ACHN (cell line): ENCODE measurements around the gene NCAN.
"Not testable (repeated sequence)": the region's sequence is repeated elsewhere in the genome, so short reads cannot be mapped to it uniquely, and the experiment has no call there.

Experiments used
- DNase-seq: peaks from one replicate; pipeline ENCODE4 v3.0.0-alpha.2; 2015
- in situ Hi-C: cut with HindIII; loops from 2 replicates; pipeline ENCODE4 v1.10.0; 2017; ENCODE audit warnings: low sequenced_read_pairs, low pct_ligation_motif_present, low pct_unique_long_range_greater_than_20kb

Gene NCAN

DNA sequence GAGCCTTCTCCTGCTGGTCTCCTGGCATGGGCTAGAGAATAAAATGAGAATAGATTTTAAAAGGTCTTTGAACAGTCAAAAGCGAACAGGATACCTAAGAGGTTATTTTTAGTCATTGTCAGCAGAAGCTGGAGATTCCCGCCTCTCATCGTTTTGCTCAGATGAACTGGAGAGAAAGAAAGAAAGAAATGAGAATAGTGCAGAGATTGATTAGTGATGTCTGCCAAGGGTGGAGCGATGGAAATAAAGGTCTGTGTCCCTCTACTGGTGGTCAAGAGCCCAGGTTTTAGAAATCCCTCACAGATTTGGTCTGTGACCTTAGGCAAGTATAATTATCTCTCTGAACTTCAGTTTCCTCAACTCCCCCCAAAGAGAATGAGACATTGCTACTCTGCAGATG is 5.3 kb downstream of the NCAN start:
- in situ Hi-C loops, result no loop called here
- DNase-seq, result no peak

DNA sequence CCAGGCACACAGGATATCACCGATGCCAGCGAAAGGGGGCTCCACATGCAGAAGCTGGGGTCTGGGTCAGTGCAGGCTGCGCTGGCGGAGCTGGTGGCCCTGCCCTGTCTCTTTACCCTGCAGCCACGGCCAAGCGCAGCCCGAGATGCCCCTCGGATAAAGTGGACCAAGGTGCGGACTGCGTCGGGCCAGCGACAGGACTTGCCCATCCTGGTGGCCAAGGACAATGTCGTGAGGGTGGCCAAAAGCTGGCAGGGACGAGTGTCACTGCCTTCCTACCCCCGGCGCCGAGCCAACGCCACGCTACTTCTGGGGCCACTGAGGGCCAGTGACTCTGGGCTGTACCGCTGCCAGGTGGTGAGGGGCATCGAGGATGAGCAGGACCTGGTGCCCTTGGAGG is 7.2 kb downstream of the NCAN start:
- in situ Hi-C loops, result no loop called here
- DNase-seq, result no peak

DNA sequence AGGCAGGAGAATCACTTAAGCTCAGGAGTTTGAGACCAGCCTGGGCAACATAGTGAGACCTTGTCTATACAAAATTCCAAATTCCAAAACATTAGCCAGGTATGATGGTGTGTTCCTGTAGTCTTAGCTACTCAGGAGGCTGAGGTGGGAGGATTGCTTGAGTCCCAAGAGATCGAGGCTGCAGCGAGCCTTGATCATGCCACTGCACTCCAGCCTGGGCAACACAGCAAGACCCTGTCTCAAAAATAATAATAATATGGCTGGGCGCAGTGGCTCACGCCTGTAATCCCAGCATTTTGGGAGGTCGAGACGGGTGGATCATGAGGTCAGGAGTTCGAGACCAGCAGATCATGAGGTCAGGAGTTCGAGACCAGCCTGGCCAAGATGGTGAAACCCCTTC is 9.2 kb downstream of the NCAN start:
- in situ Hi-C loops, result not testable (repeated sequence)

DNA sequence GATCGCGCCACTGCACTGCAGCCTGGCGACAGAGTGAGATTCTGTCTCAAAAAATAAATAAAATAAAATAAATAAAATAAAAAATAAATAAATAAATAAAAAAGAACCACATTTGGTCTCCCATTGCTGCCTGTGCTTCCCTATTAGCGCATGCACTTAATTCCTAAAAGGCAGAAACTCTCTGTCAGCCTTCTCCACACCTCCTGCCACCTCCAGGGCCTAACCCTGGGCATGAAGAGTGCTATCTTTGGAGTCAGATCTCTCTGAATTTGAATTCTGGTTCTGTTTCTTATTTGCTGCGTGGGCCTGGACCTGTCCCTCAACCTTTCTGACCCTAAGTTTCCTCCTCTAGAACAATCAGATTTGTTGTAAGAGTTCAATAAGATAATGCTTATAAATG is 11.3 kb downstream of the NCAN start:
- no peak for DNase-seq
- in situ Hi-C loops, result no loop called here

More for the DNA sequence above, 9.2 kb downstream of the NCAN start:
- DNase-seq, result not testable (repeated sequence)

DNA sequence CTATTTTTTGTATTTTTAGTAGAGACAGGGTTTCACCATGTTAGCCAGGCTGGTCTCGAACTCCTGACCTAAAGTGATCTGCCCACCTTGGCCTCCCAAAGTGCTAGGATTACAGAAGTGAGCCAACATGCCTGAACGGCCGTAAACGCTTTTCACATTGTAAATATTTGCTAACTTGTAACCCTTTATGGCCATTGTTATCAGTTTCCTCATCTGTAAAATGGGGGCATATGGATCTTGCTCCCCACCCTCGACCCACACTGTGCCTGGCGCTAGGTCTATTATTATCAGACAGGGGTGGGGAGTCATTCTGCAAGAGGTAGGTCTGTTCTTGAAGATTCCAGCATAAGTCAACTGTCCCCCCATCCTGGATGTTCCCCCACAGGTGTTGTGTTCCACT is 11.9 kb downstream of the NCAN start:
- in situ Hi-C loops, result no loop called here
- no peak for DNase-seq

DNA sequence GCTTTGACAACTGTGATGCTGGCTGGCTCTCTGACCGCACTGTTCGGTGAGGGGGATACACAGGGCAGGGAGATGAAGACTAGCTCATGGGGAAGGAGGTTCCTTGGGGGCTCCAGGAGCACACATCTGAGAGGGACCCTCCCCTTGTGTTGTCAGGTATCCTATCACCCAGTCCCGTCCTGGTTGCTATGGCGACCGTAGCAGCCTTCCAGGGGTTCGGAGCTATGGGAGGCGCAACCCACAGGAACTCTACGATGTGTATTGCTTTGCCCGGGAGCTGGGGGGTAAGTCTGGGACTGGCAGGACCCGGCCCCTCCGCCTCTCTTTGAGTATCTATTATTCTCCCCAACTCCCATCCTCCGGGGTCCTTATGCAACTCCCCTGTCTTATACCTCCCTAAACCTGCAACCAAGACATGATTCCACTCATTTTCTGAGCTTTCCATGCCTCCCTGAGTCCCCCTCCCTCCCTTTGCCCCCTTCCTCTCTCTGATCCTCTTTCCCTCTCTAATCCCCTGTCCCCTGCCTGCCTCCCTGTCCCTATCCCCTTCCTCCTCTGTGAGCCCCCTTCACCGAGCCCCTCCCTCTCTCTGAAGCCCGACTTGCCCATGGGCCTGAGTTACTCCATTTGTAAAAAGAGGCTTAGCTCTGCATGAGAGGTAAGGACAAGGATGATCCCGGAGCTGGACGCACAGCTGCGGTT is 12.5 kb downstream of the NCAN start:
- in situ Hi-C loops, result no loop called here

DNA sequence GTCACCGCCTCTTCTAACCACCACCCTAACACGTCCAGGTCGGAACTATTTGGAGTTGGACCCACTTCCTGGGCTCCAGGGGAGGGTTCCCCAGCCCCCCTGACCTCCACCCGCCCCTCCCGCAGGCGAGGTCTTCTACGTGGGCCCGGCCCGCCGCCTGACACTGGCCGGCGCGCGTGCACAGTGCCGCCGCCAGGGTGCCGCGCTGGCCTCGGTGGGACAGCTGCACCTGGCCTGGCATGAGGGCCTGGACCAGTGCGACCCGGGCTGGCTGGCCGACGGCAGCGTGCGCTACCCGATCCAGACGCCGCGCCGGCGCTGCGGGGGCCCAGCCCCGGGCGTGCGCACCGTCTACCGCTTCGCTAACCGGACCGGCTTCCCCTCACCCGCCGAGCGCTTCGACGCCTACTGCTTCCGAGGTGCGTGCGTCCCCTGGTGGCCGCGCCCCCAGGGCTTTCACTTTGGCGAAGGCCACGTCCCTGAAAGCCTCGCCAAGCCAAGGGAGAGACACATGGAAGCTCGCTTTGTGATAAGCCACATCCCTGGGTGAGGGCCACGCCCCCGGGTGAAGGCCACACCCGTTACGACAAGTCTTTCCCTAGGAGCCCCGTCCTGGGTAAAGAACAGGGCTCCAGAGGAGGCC is 13.2 kb downstream of the NCAN start:
- in situ Hi-C loops, result no loop called here

More for the DNA sequence above, 12.5 kb downstream of the NCAN start:
- no peak for DNase-seq

DNA sequence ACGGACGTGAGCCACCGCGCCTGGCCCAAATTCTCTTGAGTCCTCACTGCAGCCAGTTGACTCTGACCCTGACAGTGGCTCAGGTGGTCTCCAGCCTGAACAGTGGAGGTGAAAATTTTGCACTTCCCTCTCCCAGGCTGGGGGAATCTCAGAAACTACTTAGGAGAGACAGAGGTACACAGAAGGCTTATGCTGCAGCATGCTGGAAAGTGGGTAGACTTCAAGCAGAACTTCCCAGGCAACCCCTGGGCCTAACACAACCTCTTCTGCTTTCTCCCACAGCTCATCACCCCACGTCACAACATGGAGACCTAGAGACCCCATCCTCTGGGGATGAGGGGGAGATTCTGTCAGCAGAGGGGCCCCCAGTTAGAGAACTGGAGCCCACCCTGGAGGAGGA is 14.4 kb downstream of the NCAN start:
- in situ Hi-C loops, result no loop called here
- DNase-seq, result no peak

More for the DNA sequence above, 13.2 kb downstream of the NCAN start:
- DNase-seq, result peak; percentile 81

DNA sequence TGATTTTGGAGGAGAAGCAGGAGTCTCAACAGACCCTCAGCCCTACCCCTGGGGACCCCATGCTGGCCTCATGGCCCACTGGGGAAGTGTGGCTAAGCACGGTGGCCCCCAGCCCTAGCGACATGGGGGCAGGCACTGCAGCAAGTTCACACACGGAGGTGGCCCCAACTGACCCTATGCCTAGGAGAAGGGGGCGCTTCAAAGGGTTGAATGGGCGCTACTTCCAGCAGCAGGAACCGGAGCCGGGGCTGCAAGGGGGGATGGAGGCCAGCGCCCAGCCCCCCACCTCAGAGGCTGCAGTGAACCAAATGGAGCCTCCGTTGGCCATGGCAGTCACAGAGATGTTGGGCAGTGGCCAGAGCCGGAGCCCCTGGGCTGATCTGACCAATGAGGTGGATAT is 14.9 kb downstream of the NCAN start:
- in situ Hi-C loops, result no loop called here
- DNase-seq, result no peak

DNA sequence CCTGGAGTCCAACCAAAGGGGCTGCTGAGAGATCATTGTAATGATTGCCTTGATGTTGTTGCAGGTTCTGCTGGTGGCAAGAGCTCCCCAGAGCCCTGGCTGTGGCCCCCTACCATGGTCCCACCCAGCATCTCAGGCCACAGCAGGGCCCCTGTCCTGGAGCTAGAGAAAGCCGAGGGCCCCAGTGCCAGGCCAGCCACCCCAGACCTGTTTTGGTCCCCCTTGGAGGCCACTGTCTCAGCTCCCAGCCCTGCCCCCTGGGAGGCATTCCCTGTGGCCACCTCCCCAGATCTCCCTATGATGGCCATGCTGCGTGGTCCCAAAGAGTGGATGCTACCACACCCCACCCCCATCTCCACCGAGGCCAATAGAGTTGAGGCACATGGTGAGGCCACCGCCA is 15.5 kb downstream of the NCAN start:
- in situ Hi-C loops, result no loop called here
- no peak for DNase-seq

DNA sequence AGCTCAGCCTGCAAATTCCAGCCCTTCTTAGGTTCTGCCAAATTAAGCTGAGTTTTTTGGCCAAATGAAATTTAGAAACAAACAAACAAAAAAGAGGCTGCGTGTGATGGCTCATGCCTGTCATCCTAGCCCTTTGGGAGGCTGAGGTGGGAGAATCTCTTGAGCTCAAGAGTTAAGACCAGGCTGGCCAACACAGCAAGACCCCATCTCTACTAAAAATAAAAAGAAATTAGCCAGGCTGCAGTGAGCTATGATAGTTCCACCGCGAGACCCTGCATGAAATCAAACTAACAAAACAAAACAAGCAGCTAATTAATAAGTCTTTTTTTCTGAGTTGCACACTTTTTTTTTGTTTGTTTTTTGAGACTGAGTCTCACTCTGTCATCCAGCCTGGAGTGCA is 17.9 kb downstream of the NCAN start:
- in situ Hi-C loops, result no loop called here
- no peak for DNase-seq

DNA sequence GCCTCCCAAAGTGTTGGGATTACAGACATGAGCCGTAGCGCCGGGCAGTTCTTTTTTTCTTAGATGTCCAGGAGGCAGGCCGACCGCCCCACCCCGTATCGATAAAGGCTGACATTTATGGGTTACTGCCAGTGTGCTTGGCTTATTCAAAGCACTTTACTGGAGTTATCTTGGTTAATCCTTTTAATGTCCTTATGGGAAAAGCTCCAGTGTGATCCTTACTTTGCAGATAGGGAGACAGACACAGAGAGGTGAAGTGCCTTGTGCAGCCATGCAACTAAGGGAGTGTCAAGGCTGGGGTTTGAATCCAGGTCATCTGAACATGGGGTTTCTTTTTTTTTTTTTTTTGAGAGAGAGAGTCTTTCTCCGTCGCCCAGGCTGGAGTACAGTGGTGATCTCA is 19.2 kb downstream of the NCAN start:
- in situ Hi-C loops, result no loop called here
- DNase-seq, result no peak

DNA sequence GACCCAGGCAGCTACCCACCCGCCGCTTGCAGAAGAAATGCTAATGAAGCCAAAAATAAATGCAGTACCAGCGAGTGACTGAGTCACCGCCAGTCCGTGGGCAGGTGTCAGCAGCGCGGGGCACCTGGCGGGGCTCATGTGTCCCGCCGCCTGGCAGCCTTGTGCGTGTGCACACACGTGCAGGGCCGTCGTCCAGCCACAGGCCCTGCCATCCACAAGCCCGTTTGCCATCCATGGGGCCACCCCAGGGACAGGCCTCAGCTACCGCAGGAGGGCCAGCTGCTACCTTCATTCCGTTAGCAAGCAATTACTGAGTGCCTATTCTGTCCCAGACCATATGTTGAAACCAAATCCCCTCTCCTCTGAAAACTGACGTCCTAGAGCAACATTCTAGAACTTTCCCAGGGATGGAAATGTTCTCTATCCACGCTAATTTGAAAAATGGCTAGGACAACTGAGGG is 20.5 kb downstream of the NCAN start:
- in situ Hi-C loops, result no loop called here
- DNase-seq, result no peak

DNA sequence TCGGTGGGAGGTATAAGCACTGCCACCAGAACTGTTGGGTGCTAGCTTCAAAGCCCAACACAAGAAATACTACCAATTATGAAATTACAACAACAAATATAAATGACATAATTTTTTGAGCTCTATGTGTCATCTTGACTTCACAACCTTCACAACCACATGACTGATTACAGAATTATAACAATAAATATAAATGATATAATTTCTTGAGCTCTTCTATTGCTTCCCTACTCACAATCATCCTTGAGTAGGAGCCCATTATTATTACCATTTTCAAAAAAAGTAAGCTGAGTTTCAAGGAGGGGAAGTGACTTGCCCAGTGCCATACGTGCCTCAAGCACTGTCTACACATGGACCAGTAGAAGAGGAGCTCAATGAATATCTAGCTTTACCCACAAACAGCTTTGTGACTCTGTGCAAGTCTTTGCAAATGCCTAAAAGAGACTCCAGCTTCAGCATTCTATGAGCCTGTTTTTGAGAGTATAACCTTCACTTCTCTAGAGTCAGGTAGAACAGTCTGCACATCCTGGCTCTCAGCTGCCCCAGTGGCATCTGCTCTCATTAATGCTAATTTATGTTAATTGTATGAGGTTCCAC is 22.6 kb downstream of the NCAN start:
- DNase-seq, result no peak
- in situ Hi-C loops, result no loop called here

DNA sequence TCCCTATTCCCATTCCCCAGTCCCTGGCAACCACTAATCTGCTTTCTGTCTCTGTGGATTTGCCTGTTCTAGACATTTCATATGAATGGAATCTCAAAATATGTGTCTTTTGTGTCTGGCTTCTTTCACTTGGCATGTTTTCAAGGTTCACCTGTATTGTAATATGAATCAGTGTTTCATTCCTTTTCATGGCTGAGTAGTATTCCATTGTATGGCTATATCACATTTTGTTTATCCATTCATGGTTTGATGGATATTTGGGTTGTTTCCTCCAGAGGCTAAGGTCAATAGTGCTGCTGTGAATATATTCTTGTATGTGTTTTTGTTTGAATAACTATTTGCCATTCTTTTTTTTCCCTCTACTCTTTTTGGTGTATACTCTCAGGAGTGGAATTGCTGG is 24.4 kb downstream of the NCAN start:
- DNase-seq, result no peak
- in situ Hi-C loops, result no loop called here

DNA sequence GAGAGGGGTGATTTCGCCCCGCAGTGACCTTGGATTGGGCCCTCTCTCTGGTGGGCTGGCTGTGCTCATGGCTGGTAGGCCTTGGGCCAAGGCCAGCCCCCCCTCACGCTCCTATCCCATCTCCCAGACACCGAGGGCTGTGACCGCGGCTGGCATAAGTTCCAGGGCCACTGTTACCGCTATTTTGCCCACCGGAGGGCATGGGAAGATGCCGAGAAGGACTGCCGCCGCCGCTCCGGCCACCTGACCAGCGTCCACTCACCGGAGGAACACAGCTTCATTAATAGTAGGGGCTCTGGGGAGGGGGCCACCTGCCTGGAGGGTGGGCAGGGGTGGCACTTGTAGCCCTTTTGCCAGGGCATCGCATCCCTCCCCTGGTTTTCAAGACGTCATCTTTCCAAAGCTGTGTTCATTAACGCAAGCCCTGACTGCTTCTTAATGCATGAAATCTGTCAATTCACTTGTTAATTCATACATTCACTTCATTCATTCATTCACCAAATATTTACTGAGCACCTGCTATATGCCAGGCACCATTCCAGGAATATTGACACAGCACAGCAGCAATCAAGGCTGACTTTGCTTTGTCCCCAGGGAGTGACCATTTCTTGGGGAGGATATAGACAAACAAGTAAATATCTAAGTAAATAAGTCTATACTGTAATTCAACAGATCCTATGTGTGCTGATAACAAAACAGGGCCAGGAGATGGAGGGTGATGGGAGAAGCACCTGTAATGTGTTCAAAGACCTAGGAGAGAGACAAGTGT is 26.6 kb downstream of the NCAN start:
- in situ Hi-C loops, result no loop called here
- DNase-seq, result no peak

DNA sequence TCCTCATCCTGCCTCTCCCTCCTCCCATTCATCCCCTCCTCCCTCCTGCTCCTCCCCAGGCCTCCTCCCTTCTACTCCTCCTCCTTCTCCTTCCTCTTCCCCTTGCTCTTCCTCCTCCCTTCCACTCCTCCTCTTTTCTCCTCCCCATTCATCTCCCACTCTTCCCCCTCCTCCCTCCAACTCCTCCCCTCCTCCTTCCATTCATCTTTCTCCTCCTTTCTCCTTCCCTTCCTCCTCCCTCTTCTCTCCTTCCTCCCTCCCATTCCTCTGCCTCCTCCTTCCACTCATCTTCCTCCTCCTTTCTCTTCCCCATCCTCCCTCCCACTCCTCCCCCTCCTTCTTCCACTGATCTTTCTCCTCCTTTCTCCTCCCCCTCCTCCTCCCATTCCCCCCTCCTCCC is 27.9 kb downstream of the NCAN start:
- in situ Hi-C loops, result no loop called here

DNA sequence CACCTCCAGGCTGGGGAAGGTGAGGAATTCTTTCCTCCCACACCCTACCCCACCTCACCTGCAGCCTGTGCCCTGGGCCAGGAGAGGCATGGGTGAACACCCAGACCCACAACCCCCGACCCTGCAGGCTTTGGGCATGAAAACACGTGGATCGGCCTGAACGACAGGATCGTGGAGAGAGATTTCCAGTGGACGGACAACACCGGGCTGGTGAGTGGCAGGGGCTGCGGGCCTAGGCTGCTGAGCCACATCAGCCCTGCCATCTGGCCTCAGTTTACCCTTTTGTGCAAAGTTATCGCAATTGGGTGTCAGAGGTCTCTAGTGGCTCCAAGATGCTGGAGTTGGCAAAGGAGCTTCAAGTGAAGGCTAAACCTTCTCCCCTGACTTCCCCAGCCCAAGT is 28.7 kb downstream of the NCAN start:
- DNase-seq, result no peak
- in situ Hi-C loops, result no loop called here

More for the DNA sequence above, 27.9 kb downstream of the NCAN start:
- no peak for DNase-seq

DNA sequence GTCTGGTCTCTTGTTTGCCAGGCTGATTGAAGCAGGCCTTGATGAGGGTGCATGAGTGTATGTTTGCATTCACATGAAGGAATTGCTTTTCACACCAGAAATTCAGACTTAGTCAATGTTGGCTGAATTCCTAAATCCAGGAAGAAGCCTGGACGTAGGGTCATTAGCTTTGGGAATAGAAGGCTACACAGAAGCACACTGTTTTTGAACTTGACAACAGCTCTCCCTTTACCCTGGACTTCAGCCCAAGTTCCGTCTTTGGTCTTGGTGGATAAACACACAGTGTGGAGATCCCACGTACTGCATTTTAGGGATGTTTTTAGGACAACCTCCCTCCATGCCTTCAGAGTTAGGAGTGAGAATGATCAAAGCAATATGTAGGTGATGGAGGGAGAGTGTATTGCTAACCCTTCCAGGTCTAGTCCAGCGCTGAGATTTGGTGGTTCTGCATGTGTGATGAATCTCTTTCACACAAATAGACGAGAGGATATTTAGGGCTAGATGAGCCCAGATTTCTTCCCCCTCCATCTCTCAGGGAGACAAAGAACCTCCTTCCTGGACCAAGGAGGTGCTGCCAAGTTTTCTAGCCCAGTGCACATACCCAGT is 38.5 kb downstream of the NCAN start:
- DNase-seq, result no peak
- in situ Hi-C loops, result no loop called here
